B cell (primary cell): ENCODE results near the gene IL36RN. TPM values are rescaled to one million over a fixed set of nuclear protein-coding genes. Genes with fewer than 3 reads are reported as not detected.

ENCODE experiments used
- ATAC-seq: fragments of 200-7000 bp; cut with Tn5 transposase; one replicate; pipeline ENCODE4 v1.10.0; 2021; ENCODE audit warnings: low read depth, mild to moderate bottlenecking, moderate number of reproducible peaks, moderate library complexity
- CTCF ChIA-PET: fragments of 350-600 bp; sonication (Branson Sonifier 250); formaldehyde crosslinking; loops from one replicate; lab custom pipeline; 2021; ENCODE audit warnings: antibody characterized with exemption, inconsistent platforms; lab: Charles Lee
- POLR2A ChIA-PET: fragments of 350-600 bp; sonication (Branson Sonifier 250); formaldehyde crosslinking; loops from one replicate; lab custom pipeline; 2021; ENCODE audit warnings: antibody characterized with exemption; lab: Charles Lee
- DNase-seq: peaks from one replicate; pipeline ENCODE4 v3.0.0; 2013
- H2AFZ ChIP-seq: 2 replicates; pipeline ENCODE4 v1.6.1; 2012; ENCODE audit warnings: mild to moderate bottlenecking, low read depth, low read length; ENCODE audit not compliant: insufficient read depth, poor library complexity, severe bottlenecking
- H3K27ac ChIP-seq, 2 donors: 1 replicate in 1 of 2; 2 replicates in 1 of 2; pipeline ENCODE4 v1.5.1; 2012 to 2013; ENCODE audit warnings: low read length in 2 of 2, mild to moderate bottlenecking in 2 of 2, moderate library complexity in 1 of 2
- H3K27me3 ChIP-seq, 4 experiments: fragments of 200-600 bp in 1 of 4; sonication (generic) in 1 of 4; replicated peaks in 1 of 4; 1 replicate in 2 of 4; 2 replicates in 2 of 4; pipeline versions ENCODE4 v1.6.1 to v1.7.0; 2013 to 2016; ENCODE audit warnings: low read length in 3 of 4, mild to moderate bottlenecking in 2 of 4, mixed read lengths in 1 of 4, moderate library complexity in 1 of 4; ENCODE audit not compliant: insufficient read depth in 4 of 4, control insufficient read depth in 3 of 4; ENCODE audit errors: control extremely low read depth in 1 of 4
- H3K36me3 ChIP-seq, 2 experiments: replicated peaks in 1 of 2; 1 replicate in 1 of 2; 2 replicates in 1 of 2; pipeline versions ENCODE4 v1.6.1 to v1.7.1; 2013; ENCODE audit warnings: low read length in 1 of 2; ENCODE audit not compliant: insufficient read depth in 2 of 2, control insufficient read depth in 1 of 2; ENCODE audit errors: control extremely low read depth in 1 of 2, extremely low read depth in 1 of 2
- H3K4me1 ChIP-seq, 2 donors: fragments of 200-600 bp in 1 of 2; sonication (generic) in 1 of 2; 1 replicate in 1 of 2; 2 replicates in 1 of 2; pipeline versions ENCODE4 v1.5.1 to v1.6.1; 2013 to 2017; ENCODE audit warnings: low read length in 2 of 2; ENCODE audit not compliant: control insufficient read depth in 2 of 2, insufficient read depth in 2 of 2
- H3K4me2 ChIP-seq: replicated peaks from 2 replicates; pipeline ENCODE3; 2012; ENCODE audit warnings: mild to moderate bottlenecking, low read depth, low read length; ENCODE audit not compliant: poor library complexity, severe bottlenecking
- H3K4me3 ChIP-seq, 5 experiments: fragments of 200-600 bp in 1 of 5; sonication (generic) in 1 of 5; 1 replicate in 3 of 5; 2 replicates in 2 of 5; pipeline versions ENCODE4 v1.5.1 to v1.7.0; 2011 to 2016; ENCODE audit warnings: low read length in 4 of 5, mild to moderate bottlenecking in 4 of 5, low read depth in 2 of 5, control low read depth in 1 of 5, moderate library complexity in 1 of 5; ENCODE audit not compliant: insufficient read depth in 1 of 5; ENCODE audit errors: control extremely low read depth in 1 of 5, extremely low read depth in 1 of 5
- H3K79me2 ChIP-seq: fragments of 200-600 bp; sonication (generic); one replicate; pipeline ENCODE4 v1.6.0; 2016; ENCODE audit warnings: low read length; ENCODE audit not compliant: control insufficient read depth, insufficient read depth
- H3K9ac ChIP-seq: fragments of 200-600 bp; sonication (generic); 2 replicates; pipeline ENCODE4 v1.6.1; 2017; ENCODE audit warnings: mild to moderate bottlenecking, low read length, moderate library complexity
- H3K9me3 ChIP-seq, 3 donors: one replicate each; pipeline versions ENCODE4 v1.6.1 to v1.7.1; 2013; ENCODE audit warnings: low read length in 2 of 3; ENCODE audit not compliant: control insufficient read depth in 2 of 3, insufficient read depth in 1 of 3; ENCODE audit errors: control extremely low read depth in 1 of 3
- H4K20me1 ChIP-seq: 2 replicates; pipeline ENCODE4 v1.6.0; 2012; ENCODE audit warnings: mild to moderate bottlenecking, low read length; ENCODE audit not compliant: insufficient read depth, control insufficient read depth, poor library complexity, severe bottlenecking
- H3K27ac Mint-ChIP-seq: one replicate; pipeline ENCODE4 v1.8.0; 2021; ENCODE audit warnings: mixed read lengths
- H3K27me3 Mint-ChIP-seq: one replicate; pipeline ENCODE4 v1.8.0; 2021; ENCODE audit warnings: mixed read lengths
- H3K4me1 Mint-ChIP-seq: one replicate; pipeline ENCODE4 v1.8.0; 2021; ENCODE audit warnings: mixed read lengths
- H3K4me3 Mint-ChIP-seq: one replicate; pipeline ENCODE4 v1.8.0; 2021; ENCODE audit warnings: mixed read lengths
- H3K9me3 Mint-ChIP-seq: one replicate; pipeline ENCODE4 v1.8.0; 2022; ENCODE audit warnings: mixed read lengths; ENCODE audit not compliant: insufficient read depth
- CTCF ChIP-seq: fragments of 200-600 bp; IDR thresholded peaks from one replicate; pipeline ENCODE4 v1.8.0; 2022; ENCODE audit warnings: antibody characterized with exemption, mild to moderate bottlenecking
- EZH2 ChIP-seq: IDR thresholded peaks from 2 replicates; pipeline ENCODE4 v1.6.1; 2012; ENCODE audit warnings: borderline replicate concordance, low read depth, mild to moderate bottlenecking, moderate library complexity, low read length; ENCODE audit not compliant: insufficient read depth, poor library complexity, severe bottlenecking
- WGBS: methylation state at CpG from one replicate; pipeline ENCODE4 v1.1.5; 2013; ENCODE audit warnings: missing lambda C conversion rate; ENCODE audit not compliant: insufficient coverage; 5-methylcytosine and 5-hydroxymethylcytosine counted together
- intact Hi-C: fragments of 100-400 bp; cut with micrococcal nuclease; formaldehyde crosslinking; loops from one replicate; pipeline ENCODE4 v1.10.0; 2022
- polyA plus RNA-seq: library from polyadenylated mRNA; depleted of rRNA; stranded (reverse); fragments of >200 nt; gene quantifications from 2 replicates; pipeline ENCODE4 v1.2.3, GENCODE V29; 2012
- total RNA-seq, 2 donors: library from RNA; stranded (reverse); fragments of 120-200 nt in 1 of 2; gene quantifications; 1 replicate in 1 of 2; 2 replicates in 1 of 2; pipeline versions ENCODE4 v1.2.3 to v1.2.4, GENCODE V29; 2013 to 2022

IL36RN gene
- total and polyA plus RNA-seq, 2 donors (not counting 1 experiment from before 2014, with no cell fraction given), result not detected

GRCh38 chr2:113111823-113112287, 52.9 kb downstream of the IL36RN start:
- 91% methylated on average over 3 of the region's 6 CpGs for WGBS
- peaks cover 20 to 22% of the 10 kb centered on the region in 2 donors for H3K4me1 ChIP-seq
- H3K79me2 ChIP-seq, result no peaks in the 10 kb centered on the region
- no peak overlapping the region for H3K4me2 ChIP-seq
- peaks cover 0 to 6% (median 2%) of the 10 kb centered on the region in 4 experiments for H3K27me3 ChIP-seq
- H3K36me3 ChIP-seq, result no peaks in the 10 kb centered on the region
- ChIA-PET POLR2A (no interaction called here), CTCF (no interaction called here)
- intact Hi-C loops, result no loop called here
- no peaks in the 10 kb centered on the region for H3K9me3 ChIP-seq
- H3K9ac ChIP-seq, result no peak overlapping the region
- H3K27ac ChIP-seq, result no peak overlapping the region
- no peak for ATAC-seq
- Mint-ChIP-seq H3K4me1 (peaks cover 5% of the 10 kb centered on the region), H3K27ac (no peak overlapping the region), H3K27me3 (peaks cover 15% of the 10 kb centered on the region), H3K9me3 (no peaks in the 10 kb centered on the region), H3K4me3 (no peak overlapping the region)
- H4K20me1 ChIP-seq, result no peaks in the 10 kb centered on the region
- no peak for DNase-seq
- TF ChIP-seq CTCF (no peak), EZH2 (no peak)
- no peak overlapping the region for H2AFZ ChIP-seq
- no peak overlapping the region for H3K4me3 ChIP-seq

GRCh38 chr2:113112441-113112840, 53.4 kb downstream of the IL36RN start:
- H4K20me1 ChIP-seq, result no peaks in the 10 kb centered on the region
- no peaks in the 10 kb centered on the region for H3K36me3 ChIP-seq
- H3K27me3 ChIP-seq, result peaks cover 0 to 6% (median 2%) of the 10 kb centered on the region in 4 experiments
- H2AFZ ChIP-seq, result no peak overlapping the region
- DNase-seq, result no peak
- TF ChIP-seq EZH2, result no peak
- no peak for TF ChIP-seq CTCF
- no CpG with 5 or more reads among the region's 8 CpGs for WGBS
- CTCF ChIA-PET, result no interaction called here
- H3K9me3 ChIP-seq, result no peaks in the 10 kb centered on the region
- no peak overlapping the region for H3K4me3 Mint-ChIP-seq
- H3K9me3 Mint-ChIP-seq, result no peaks in the 10 kb centered on the region
- POLR2A ChIA-PET, result no interaction called here
- H3K27me3 Mint-ChIP-seq, result peaks cover 11% of the 10 kb centered on the region
- no peaks in the 10 kb centered on the region for H3K79me2 ChIP-seq
- H3K4me1 ChIP-seq, result peaks cover 25 to 27% of the 10 kb centered on the region in 2 donors
- H3K4me2 ChIP-seq, result no peak overlapping the region
- no peak overlapping the region for H3K4me3 ChIP-seq
- no peak overlapping the region for H3K27ac ChIP-seq
- no peak for ATAC-seq
- H3K27ac Mint-ChIP-seq, result no peak overlapping the region
- H3K9ac ChIP-seq, result no peak overlapping the region
- intact Hi-C loops, result no loop called here
- H3K4me1 Mint-ChIP-seq, result peaks cover 11% of the 10 kb centered on the region
